Measurements from ENCODE around the gene ACY1. TPM values are rescaled to one million over a fixed set of nuclear protein-coding genes. Genes with fewer than 3 reads are reported as not detected.

The ACY1 gene
- total RNA-seq = 100 to 1,000 TPM; 165 to 426 (median 250) TPM

DNA sequence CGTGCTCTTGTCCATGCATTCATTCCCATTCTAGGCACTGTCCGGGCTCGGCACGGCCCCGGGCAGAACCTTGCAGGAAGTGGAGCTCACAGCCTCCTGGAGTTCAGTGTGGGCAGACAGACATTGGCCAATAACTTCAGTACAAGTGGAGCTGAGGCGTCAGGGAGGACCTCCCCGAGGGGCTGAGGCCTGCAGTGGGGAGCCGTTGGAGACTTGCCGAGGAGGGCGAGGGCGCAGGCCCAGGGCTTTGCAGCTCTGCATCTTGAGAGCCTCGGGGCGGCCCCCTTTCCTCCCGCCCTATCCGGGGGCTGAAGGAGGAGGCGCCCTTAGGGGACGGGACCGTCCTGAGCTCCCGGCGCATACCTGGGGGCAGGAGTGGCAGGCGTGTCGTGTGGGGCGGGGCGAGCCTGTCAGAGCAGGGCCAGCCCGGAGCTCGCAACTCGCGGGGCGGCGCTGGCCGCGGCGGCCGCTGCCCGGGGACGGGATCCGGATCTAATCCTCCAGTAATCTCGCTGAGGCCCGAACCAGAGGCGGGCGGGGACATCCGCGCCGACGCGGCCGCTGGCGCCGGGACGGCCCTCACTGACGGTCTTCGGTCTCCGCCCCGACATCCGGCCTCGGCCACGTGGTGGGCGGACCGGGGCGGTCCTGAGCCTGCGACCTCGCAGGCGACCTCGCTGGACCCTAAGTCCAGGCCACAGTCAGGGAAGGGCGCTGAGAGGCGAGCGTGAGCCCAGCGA, at the start of gene ACY1:
Gene ACY1 (plus strand): TSS at position 698 of the 740 bp plus-strand sequence. CDS start 530 bp downstream, outside the sequence.
- intact Hi-C loops (cut with DNase I; ENCODE audit: low total_unique reads) = no loop called here
- TF ChIP-seq POLR2AphosphoS5 (IDR thresholded peaks at IDR 0.05) (peak; percentile 67 to 93 (median 92)), EP300 (IDR thresholded peaks at IDR 0.05; ENCODE audit: low read depth) (no peak), POLR2A (IDR thresholded peaks at IDR 0.05) (peak; percentile 90)
- TF ChIP-seq, protein P1, sequence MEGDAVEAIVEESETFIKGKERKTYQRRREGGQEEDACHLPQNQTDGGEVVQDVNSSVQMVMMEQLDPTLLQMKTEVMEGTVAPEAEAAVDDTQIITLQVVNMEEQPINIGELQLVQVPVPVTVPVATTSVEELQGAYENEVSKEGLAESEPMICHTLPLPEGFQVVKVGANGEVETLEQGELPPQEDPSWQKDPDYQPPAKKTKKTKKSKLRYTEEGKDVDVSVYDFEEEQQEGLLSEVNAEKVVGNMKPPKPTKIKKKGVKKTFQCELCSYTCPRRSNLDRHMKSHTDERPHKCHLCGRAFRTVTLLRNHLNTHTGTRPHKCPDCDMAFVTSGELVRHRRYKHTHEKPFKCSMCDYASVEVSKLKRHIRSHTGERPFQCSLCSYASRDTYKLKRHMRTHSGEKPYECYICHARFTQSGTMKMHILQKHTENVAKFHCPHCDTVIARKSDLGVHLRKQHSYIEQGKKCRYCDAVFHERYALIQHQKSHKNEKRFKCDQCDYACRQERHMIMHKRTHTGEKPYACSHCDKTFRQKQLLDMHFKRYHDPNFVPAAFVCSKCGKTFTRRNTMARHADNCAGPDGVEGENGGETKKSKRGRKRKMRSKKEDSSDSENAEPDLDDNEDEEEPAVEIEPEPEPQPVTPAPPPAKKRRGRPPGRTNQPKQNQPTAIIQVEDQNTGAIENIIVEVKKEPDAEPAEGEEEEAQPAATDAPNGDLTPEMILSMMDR (IDR thresholded peaks at IDR 0.05) = peak in 2 of 5 experiments; percentile 10 to 40
- H3K4me3 ChIP-seq = peak within 1 kb of the TSS; percentile 33 to 61 (median 50)
- in situ Hi-C loops (cut with MboI; ENCODE audit: low pct_ligation_motif_present in 1 of 4, low pct_unique_long_range_greater_than_20kb in 1 of 4, low sequenced_read_pairs in 3 of 4) = no loop called here
- H3K27me3 ChIP-seq = no peaks in the 10 kb centered on the region
- peak within 1 kb of the TSS; percentile 89 to 99 (median 96) for H3K27ac ChIP-seq
- peaks cover 18 to 48% (median 35%) of the 10 kb centered on the region in 4 donors for H3K4me1 ChIP-seq
- no peaks in the 10 kb centered on the region for H3K36me3 ChIP-seq
- WGBS, 2 donors (ENCODE audit: low coverage in 1 of 2) = 0% methylated on average over 33 of the region's 68 CpGs; no CpG with 5 or more reads in 1 of the 2 donors
- peak; percentile 92 for DNase-seq
- no peaks in the 10 kb centered on the region for H3K9me3 ChIP-seq

DNA sequence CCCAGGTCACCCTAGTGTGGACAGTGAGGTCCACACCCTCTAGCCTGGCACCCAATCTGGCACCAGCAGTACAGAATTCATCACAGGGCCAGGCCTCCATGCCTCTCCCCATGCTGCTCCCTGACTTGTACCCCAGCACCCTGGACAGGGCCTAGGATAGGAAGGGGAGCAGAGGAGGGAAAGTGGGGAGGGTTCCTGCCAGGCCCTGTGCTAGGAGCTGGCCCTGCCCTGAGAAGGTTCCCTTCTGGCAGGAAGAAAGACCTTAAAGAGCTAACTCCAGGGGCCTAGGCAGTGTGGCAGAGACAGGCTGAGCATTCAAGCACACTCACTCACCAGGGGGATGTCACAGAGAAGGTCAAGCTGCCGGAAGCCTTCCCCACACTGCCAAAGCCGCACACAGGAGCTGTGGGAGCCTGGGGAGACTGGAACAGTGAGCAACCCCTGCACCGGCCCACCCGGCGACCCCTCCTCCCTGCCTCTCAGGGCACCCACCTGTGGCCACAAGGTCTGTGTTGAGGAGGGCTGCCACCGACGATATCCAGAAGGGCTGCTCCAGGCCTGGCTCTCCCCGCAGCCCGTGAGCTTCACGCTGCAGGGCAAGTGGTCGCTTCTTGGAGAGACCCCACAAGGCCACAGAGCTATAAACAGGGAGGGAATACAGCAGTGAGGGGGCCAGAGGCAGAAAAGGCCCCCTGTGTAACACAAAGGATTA, 49.0 kb upstream of the ACY1 start:
- TF ChIP-seq, protein P1 (IDR thresholded peaks at IDR 0.05) = no peak
- no peak for TF ChIP-seq POLR2AphosphoS5 (IDR thresholded peaks at IDR 0.05)
- TF ChIP-seq POLR2A (IDR thresholded peaks at IDR 0.05) = no peak
- no peak for TF ChIP-seq EP300 (IDR thresholded peaks at IDR 0.05; ENCODE audit: low read depth)
- Histone ChIP-seq H3K9me3 (no peaks in the 10 kb centered on the region), H3K4me3 (no peak overlapping the region), H3K4me1 (no peaks in the 10 kb centered on the region), H3K27ac (no peak overlapping the region), H3K36me3 (peaks cover 0 to 23% (median 7%) of the 10 kb centered on the region in 4 donors), H3K27me3 (no peaks in the 10 kb centered on the region)
- DNase-seq = no peak
- intact Hi-C loops (cut with DNase I; ENCODE audit: low total_unique reads) (no loop called here), in situ Hi-C loops (cut with MboI; ENCODE audit: low pct_ligation_motif_present in 1 of 4, low pct_unique_long_range_greater_than_20kb in 1 of 4, low sequenced_read_pairs in 3 of 4) (no loop called here)
- WGBS, 2 donors (ENCODE audit: low coverage in 1 of 2) = 94% methylated on average over 11 of the region's 11 CpGs; no CpG with 5 or more reads in 1 of the 2 donors

DNA sequence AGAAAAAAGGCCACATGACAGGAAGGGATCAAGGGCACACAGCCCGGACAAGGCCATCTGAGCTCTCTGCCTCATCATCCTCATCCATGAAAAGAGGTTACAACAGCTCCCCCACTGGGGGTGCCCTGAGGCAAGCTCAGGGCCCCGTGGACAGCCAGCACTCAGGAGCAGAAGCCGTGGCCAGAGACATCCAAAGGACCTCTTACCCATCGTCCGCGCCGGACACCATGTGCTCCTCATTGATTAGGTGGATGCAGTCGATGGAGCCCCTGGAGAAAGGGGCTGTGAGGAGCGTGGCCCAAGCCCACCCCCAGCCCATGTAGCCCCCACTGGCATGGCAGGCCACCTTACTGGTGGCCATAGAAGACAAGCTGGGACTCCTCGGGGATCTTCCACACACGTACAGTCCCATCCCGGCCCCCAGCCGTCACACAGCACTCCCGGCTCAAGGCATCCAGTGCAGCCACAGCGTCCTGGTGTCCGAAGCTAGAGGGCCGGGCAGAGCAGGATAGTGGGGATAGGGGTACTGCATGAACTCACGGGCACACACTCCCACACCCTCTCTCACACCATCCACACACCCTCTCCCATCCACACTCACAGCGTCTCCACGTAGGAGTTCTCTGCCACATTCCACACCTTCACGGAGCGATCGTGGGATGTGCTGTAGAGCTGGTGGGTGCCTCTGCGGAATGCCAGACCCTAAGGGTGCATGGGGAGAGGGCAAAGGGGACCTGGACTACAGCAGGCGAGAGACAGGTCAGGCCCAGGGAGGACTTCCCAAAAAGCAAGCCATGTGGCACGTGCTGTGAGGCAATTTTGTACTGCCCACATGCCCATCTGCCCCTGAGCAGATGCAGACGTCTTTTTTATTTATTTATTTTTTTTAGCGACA, 48.1 kb upstream of the ACY1 start:
- H3K9me3 ChIP-seq = no peaks in the 10 kb centered on the region
- intact Hi-C loops (cut with DNase I; ENCODE audit: low total_unique reads) = no loop called here
- DNase-seq = no peak
- peaks cover 3 to 5% (median 4%) of the 10 kb centered on the region in 4 donors for H3K4me1 ChIP-seq
- H3K27ac ChIP-seq = no peak overlapping the region
- H3K4me3 ChIP-seq = no peak overlapping the region
- WGBS, 2 donors (ENCODE audit: low coverage in 1 of 2) = 88 to 94% methylated on average over 3 to 28 of the region's 28 CpGs
- no peaks in the 10 kb centered on the region for H3K27me3 ChIP-seq
- in situ Hi-C loops (cut with MboI; ENCODE audit: low pct_ligation_motif_present in 1 of 4, low pct_unique_long_range_greater_than_20kb in 1 of 4, low sequenced_read_pairs in 3 of 4) = no loop called here
- H3K36me3 ChIP-seq = peaks cover 0 to 23% (median 7%) of the 10 kb centered on the region in 4 donors
- TF ChIP-seq POLR2A (IDR thresholded peaks at IDR 0.05) (no peak), EP300 (IDR thresholded peaks at IDR 0.05; ENCODE audit: low read depth) (no peak), POLR2AphosphoS5 (IDR thresholded peaks at IDR 0.05) (no peak)
- TF ChIP-seq, protein P1 (IDR thresholded peaks at IDR 0.05) = no peak
